K562 (cell line): Measurements from ENCODE around the gene JUP. TPM values are rescaled to one million over a fixed set of nuclear protein-coding genes. Genes with fewer than 3 reads are reported as not detected.

ENCODE experiments used
- ATAC-seq: fragments of 200-7000 bp; cut with Tn5 transposase; 3 replicates; pipeline ENCODE4 v1.9.1; 2020; ENCODE audit warnings: moderate library complexity
- BruUV-seq: library from RNA; stranded (reverse); fragments of 400-500 nt; replicated peaks from 2 replicates; lab custom pipeline; 2021; lab: Mats Ljungman, UMichigan
- CTCF ChIA-PET: fragments of 300-600 bp; formaldehyde crosslinking; extraction: SDS; loops from one replicate; lab custom pipeline; 2021; ENCODE audit warnings: low intra/inter-chr PET ratio; lab: Yijun Ruan, JAX
- POLR2A ChIA-PET: fragments of 300-600, 350-650 bp; sonication (Branson Sonifier 250); formaldehyde crosslinking; extraction: SDS; loops from one replicate; lab custom pipeline; 2021; ENCODE audit warnings: antibody characterized with exemption, inconsistent platforms; lab: Yijun Ruan, JAX
- DNase-seq, 4 experiments: peaks; one replicate each; pipeline versions ENCODE4 v3.0.0 to v3.0.0-alpha.2; 2011 to 2018; ENCODE audit warnings: low spot score in 3 of 4, mixed read lengths in 3 of 4; ENCODE audit errors: extremely low read depth in 1 of 4
- FAIRE-seq: peaks from 2 replicates; lab custom pipeline; 2011; peaks lifted over from hg19 to GRCh38; lab: Jason Lieb, UNC
- H2AFZ ChIP-seq: 2 replicates; pipeline ENCODE4 v1.6.0; 2011; ENCODE audit warnings: low read depth, low read length, control low read depth, inconsistent platforms
- H3K27ac ChIP-seq: fragments of 200-600 bp; 3 replicates; pipeline ENCODE4 v1.8.0; 2011; ENCODE audit warnings: low read depth, mild to moderate bottlenecking, control low read depth, inconsistent platforms, low read length, moderate library complexity, mixed read lengths; ENCODE audit errors: extremely low read depth
- H3K27me3 ChIP-seq, 2 experiments: fragments of 300-600 bp in 1 of 2; 2 replicates in 1 of 2; 3 replicates in 1 of 2; pipeline versions ENCODE4 v1.6.0 to v1.8.0; 2011; ENCODE audit warnings: inconsistent platforms in 2 of 2, low read length in 2 of 2, mild to moderate bottlenecking in 1 of 2, mixed read lengths in 1 of 2, moderate library complexity in 1 of 2; ENCODE audit not compliant: control insufficient read depth in 2 of 2, insufficient read depth in 2 of 2
- H3K36me3 ChIP-seq: fragments of 300-600 bp; 3 replicates; pipeline ENCODE4 v1.8.0; 2011; ENCODE audit warnings: mild to moderate bottlenecking, low read length, inconsistent platforms; ENCODE audit not compliant: control insufficient read depth, insufficient read depth
- H3K4me1 ChIP-seq, 2 experiments: fragments of 200-600 bp in 1 of 2; replicated peaks in 1 of 2; 2 replicates in 1 of 2; 3 replicates in 1 of 2; pipeline versions ENCODE4 v1.5.1 to v1.8.0; 2011; ENCODE audit warnings: inconsistent platforms in 2 of 2, low read length in 2 of 2, mild to moderate bottlenecking in 1 of 2, mixed read lengths in 1 of 2, moderate library complexity in 1 of 2; ENCODE audit not compliant: control insufficient read depth in 2 of 2, insufficient read depth in 2 of 2
- H3K4me2 ChIP-seq: 2 replicates; pipeline ENCODE4 v1.6.1; 2011; ENCODE audit warnings: low read length, control low read depth, inconsistent platforms, mixed read lengths; ENCODE audit not compliant: insufficient read depth
- H3K4me3 ChIP-seq: fragments of 200-600 bp; sonication (generic), shearing (Covaris generic); 2 replicates; pipeline ENCODE4 v1.5.1; 2016; ENCODE audit warnings: control low read depth, inconsistent platforms
- H3K79me2 ChIP-seq: fragments of 200-600 bp; 3 replicates; pipeline ENCODE4 v1.8.0; 2011; ENCODE audit warnings: low read length, inconsistent platforms; ENCODE audit not compliant: control insufficient read depth, insufficient read depth
- H3K9ac ChIP-seq, 2 experiments: 2 replicates each; pipeline versions ENCODE4 v1.6.0 to v1.6.1; 2011; ENCODE audit warnings: low read depth in 2 of 2, low read length in 2 of 2, control low read depth in 1 of 2, inconsistent platforms in 1 of 2, mild to moderate bottlenecking in 1 of 2, mixed read lengths in 1 of 2; ENCODE audit not compliant: insufficient read depth in 1 of 2
- H3K9me1 ChIP-seq: one replicate; pipeline ENCODE4 v1.6.0; 2011; ENCODE audit warnings: inconsistent platforms, mild to moderate bottlenecking, low read length, moderate library complexity; ENCODE audit not compliant: control insufficient read depth, insufficient read depth
- H3K9me3 ChIP-seq: replicated peaks from 2 replicates; pipeline ENCODE4 v1.5.1; 2011; ENCODE audit warnings: low read depth, low read length, inconsistent platforms; ENCODE audit not compliant: control insufficient read depth, insufficient read depth
- H4K20me1 ChIP-seq: replicated peaks from 2 replicates; pipeline ENCODE4 v1.6.1; 2011; ENCODE audit warnings: low read length, inconsistent platforms, mixed read lengths; ENCODE audit not compliant: control insufficient read depth, insufficient read depth
- ATF7 ChIP-seq: fragments of 450-650 bp; IDR thresholded peaks from 2 replicates; pipeline ENCODE4 v1.7.1; 2014; ENCODE audit warnings: mild to moderate bottlenecking, moderate library complexity
- CBFB ChIP-seq: sonication (generic); formaldehyde crosslinking; IDR thresholded peaks from 2 replicates; pipeline ENCODE4 v1.4.0; 2020; ENCODE audit warnings: mild to moderate bottlenecking, missing genetic modification reagents
- FOXA1 ChIP-seq: fragments of 450-650 bp; IDR thresholded peaks from 2 replicates; pipeline ENCODE4 v1.6.1; 2016; ENCODE audit warnings: mild to moderate bottlenecking, borderline replicate concordance
- KAT2B ChIP-seq: IDR thresholded peaks from one replicate; pipeline ENCODE4 v1.6.1; 2012; ENCODE audit warnings: low read depth, mild to moderate bottlenecking, control low read depth, inconsistent platforms, low read length, moderate library complexity
- MAFG ChIP-seq: fragments of 450-650 bp; conservative IDR thresholded peaks from 2 replicates; pipeline ENCODE4 v1.6.1; 2016; ENCODE audit warnings: missing genetic modification characterization, missing compliant biosample characterization
- NFATC3 ChIP-seq: fragments of 450-650 bp; IDR thresholded peaks from 2 replicates; pipeline ENCODE4 v1.6.1; 2017; ENCODE audit warnings: mild to moderate bottlenecking
- PBX2 ChIP-seq, 2 experiments: IDR thresholded peaks in 1 of 2; conservative IDR thresholded peaks in 1 of 2; 2 replicates each; pipeline ENCODE4 v1.6.1; 2016; ENCODE audit warnings: low read depth in 2 of 2, mild to moderate bottlenecking in 1 of 2, missing compliant biosample characterization in 1 of 2, missing genetic modification characterization in 1 of 2, moderate library complexity in 1 of 2
- RBBP5 ChIP-seq: fragments of 200-600 bp; sonication (generic); IDR thresholded peaks from 2 replicates; pipeline ENCODE4 v1.6.1; 2012; ENCODE audit warnings: borderline replicate concordance, mild to moderate bottlenecking, low read length, control low read depth, inconsistent platforms; ENCODE audit not compliant: insufficient read depth, poor library complexity, severe bottlenecking
- SRSF9 ChIP-seq: fragments of 200-400 bp; formaldehyde crosslinking; IDR thresholded peaks from 2 replicates; pipeline ENCODE4 v1.6.1; 2017; ENCODE audit warnings: low read depth, low read length, borderline replicate concordance
- TCFL5 ChIP-seq: fragments of 250-450 bp; sonication (Bioruptor Pico); conservative IDR thresholded peaks from 2 replicates; pipeline ENCODE4 v1.6.1; 2021; ENCODE audit warnings: mild to moderate bottlenecking, moderate library complexity, matching md5 sums
- U2AF2 ChIP-seq: fragments of 200-400 bp; formaldehyde crosslinking; optimal IDR thresholded peaks from 2 replicates; pipeline ENCODE3; 2017; ENCODE audit warnings: low read depth, mild to moderate bottlenecking, low read length
- XRCC5 ChIP-seq: fragments of 200-400 bp; formaldehyde crosslinking; IDR thresholded peaks from 2 replicates; pipeline ENCODE4 v1.6.1; 2017; ENCODE audit warnings: low read depth, mild to moderate bottlenecking, low read length
- ZBED1 ChIP-seq: IDR thresholded peaks from 2 replicates; pipeline ENCODE4 v1.6.1; 2014
- ZFX ChIP-seq: sonication (generic); formaldehyde crosslinking; IDR thresholded peaks from 2 replicates; pipeline ENCODE4 v1.8.0; 2022; ENCODE audit warnings: mild to moderate bottlenecking, missing genetic modification reagents, moderate library complexity
- ZNF184 ChIP-seq: sonication (generic); formaldehyde crosslinking; IDR thresholded peaks from 2 replicates; pipeline ENCODE4 v1.5.0; 2020; ENCODE audit warnings: missing genetic modification reagents
- ZNF584 ChIP-seq: fragments of 200-800 bp; sonication (Bioruptor generic); IDR thresholded peaks from 2 replicates; pipeline ENCODE4 v1.6.1; 2016; ENCODE audit warnings: low read depth, mild to moderate bottlenecking, missing genetic modification characterization, missing compliant biosample characterization
- ZNF766 ChIP-seq: fragments of 200-800 bp; sonication (Bioruptor generic); conservative IDR thresholded peaks from 2 replicates; pipeline ENCODE4 v1.6.1; 2016; ENCODE audit warnings: missing genetic modification characterization, missing compliant biosample characterization
- WGBS: fragments of 100-300 bp; shearing (Covaris generic); methylation state at CpG from one replicate; pipeline ENCODE4 v1.1.6; 2016; ENCODE audit warnings: low coverage, mixed read lengths; ENCODE audit not compliant: insufficient coverage; ENCODE audit errors: missing lambda C conversion rate; 5-methylcytosine and 5-hydroxymethylcytosine counted together
- in situ Hi-C: fragments of 300-500 bp; cut with MboI; formaldehyde crosslinking; loops from 4 replicates; pipeline ENCODE4 v1.15.0; 2018; ENCODE audit warnings: inconsistent platforms, mixed read lengths
- intact Hi-C: fragments of 100-400 bp; cut with micrococcal nuclease; formaldehyde crosslinking; loops from 2 replicates; pipeline ENCODE4 v1.14.2; 2022
- polyA plus RNA-seq, 8 experiments: library from polyadenylated mRNA; depleted of rRNA in 4 of 8; stranded (reverse) in 5 of 8; unstranded in 3 of 8; fragments of >200 nt; fragmentation: Nextera tagmentation in 2 of 8; fragmentation: Illumina TruSeq in 1 of 8; extraction: Ambion mirVana in 2 of 8; extraction: Trizol in 1 of 8; gene quantifications; 2 replicates each; pipeline versions ENCODE4 v1.2.1 to v1.2.3, GENCODE V29; 2011 to 2014; ENCODE audit warnings: inconsistent platforms in 1 of 8, missing spikeins in 1 of 8
- total RNA-seq, 7 experiments: library from RNA; depleted of rRNA in 6 of 7; stranded (reverse); fragments of >200 nt in 6 of 7; fragmentation: Illumina TruSeq in 2 of 7; extraction: Trizol in 2 of 7; gene quantifications; 2 replicates each; pipeline versions ENCODE4 v1.2.1 to v1.2.3, GENCODE V29; 2011 to 2021; ENCODE audit warnings: low replicate concordance in 1 of 7
- TF ChIP-seq, protein P1 (sequence below), 3 experiments: fragments of 200-800 bp in 1 of 3; sonication (Bioruptor generic) in 1 of 3; sonication (generic) in 1 of 3; formaldehyde crosslinking in 1 of 3; IDR thresholded peaks; 2 replicates each; pipeline versions ENCODE4 v1.6.1 to v1.8.0; 2016 to 2022; ENCODE audit warnings: mild to moderate bottlenecking in 2 of 3, missing compliant biosample characterization in 2 of 3, missing genetic modification characterization in 2 of 3, missing genetic modification reagents in 1 of 3

Gene JUP
- total and polyA plus RNA-seq, 9 of the 15 experiments (the other 6 are each of a cell fraction or from before 2014, with no cell fraction given): 6.4 to 177 (median 31.2) TPM

GRCh38 chr17:41739661-41740352 is 46.7 kb downstream of the JUP start:
- H3K79me2 ChIP-seq: no peaks in the 10 kb centered on the region
- no TSS peak for BruUV-seq
- H2AFZ ChIP-seq: no peak overlapping the region
- no peaks in the 10 kb centered on the region for H3K36me3 ChIP-seq
- peak overlapping the region in 1 of 2 experiments; percentile 61; a peak in 1 of 4 replicates for H3K9ac ChIP-seq
- H3K9me1 ChIP-seq: no peaks in the 10 kb centered on the region
- no peak overlapping the region for H3K4me3 ChIP-seq
- no peak overlapping the region for H3K27ac ChIP-seq
- H3K9me3 ChIP-seq: no peaks in the 10 kb centered on the region
- DNase-seq (no peak), FAIRE-seq (no peak), ATAC-seq (no peak)
- in situ Hi-C loops: loop anchor here (5.0 to 25.0 kb wide), 4 partner anchors 62 to 372 kb away; partner anchors contain the start of genes DHX58, HSPB9 and KAT2A
- ChIA-PET POLR2A (interaction anchor here (0.8 kb wide), 1 partner anchor 63 kb away, joined by 3 read pairs; no protein-coding TSS in a partner anchor), CTCF (interaction anchor here (0.7 to 3.3 kb wide), 3 partner anchors 146 to 220 kb away, joined by 4 to 21 read pairs (median 14); no protein-coding TSS in a partner anchor)
- no peaks in the 10 kb centered on the region; the same call in 1 of the 2 replicates for H4K20me1 ChIP-seq
- WGBS: 75% methylated on average over 9 of the region's 9 CpGs
- peaks cover 15 to 24% of the 10 kb centered on the region in 2 experiments for H3K27me3 ChIP-seq
- no peak overlapping the region for H3K4me2 ChIP-seq
- H3K4me1 ChIP-seq: peaks cover 4 to 14% of the 10 kb centered on the region in 2 experiments; a peak in 4 of 5 replicates
- intact Hi-C loops: loop anchor here (5.0 kb wide), 1 partner anchor 147 kb away; no protein-coding TSS in a partner anchor
- TF ChIP-seq ZNF584 (CRISPR knock-in tag): no peak
- no peak for TF ChIP-seq ZBED1
- no peak for TF ChIP-seq ZNF766 (CRISPR knock-in tag)
- no peak for TF ChIP-seq ATF7
- no peak for TF ChIP-seq U2AF2
- no peak for TF ChIP-seq ZNF184 (CRISPR knock-in tag)
- TF ChIP-seq TCFL5 (CRISPR knock-in tag): no peak
- TF ChIP-seq KAT2B: no peak
- TF ChIP-seq CBFB (CRISPR knock-in tag): no peak
- TF ChIP-seq MAFG (tag): no peak
- TF ChIP-seq, protein P1, sequence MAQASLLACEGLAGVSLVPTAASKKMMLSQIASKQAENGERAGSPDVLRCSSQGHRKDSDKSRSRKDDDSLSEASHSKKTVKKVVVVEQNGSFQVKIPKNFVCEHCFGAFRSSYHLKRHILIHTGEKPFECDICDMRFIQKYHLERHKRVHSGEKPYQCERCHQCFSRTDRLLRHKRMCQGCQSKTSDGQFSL (CRISPR knock-in tag; IDR thresholded peaks at IDR 0.05): no peak
- TF ChIP-seq, protein P1 (tag; IDR thresholded peaks at IDR 0.05): no peak
- TF ChIP-seq FOXA1: no peak
- no peak for TF ChIP-seq SRSF9
- TF ChIP-seq ZFX (CRISPR knock-in tag): no peak
- no peak for TF ChIP-seq RBBP5
- TF ChIP-seq XRCC5: no peak
- no peak for TF ChIP-seq NFATC3
- TF ChIP-seq PBX2 (CRISPR knock-in tag; IDR thresholded peaks at IDR 0.05; ENCODE audit: low read depth): no peak
- TF ChIP-seq PBX2 (tag; conservative IDR thresholded peaks at IDR 0.05; ENCODE audit: low read depth): no peak
